Natural killer cell (primary cell): ENCODE data around the gene CCR8. TPM values are rescaled to one million over a fixed set of nuclear protein-coding genes. Genes with fewer than 3 reads are reported as not detected.
"Not testable (repeated sequence)": the region's sequence is repeated elsewhere in the genome, so short reads cannot be mapped to it uniquely, and the experiment has no call there.

ENCODE experiments used
- ATAC-seq, 3 donors: fragments of 150-1000 bp in 2 of 3; fragments of 200-7000 bp in 1 of 3; cut with Tn5 transposase; 1 replicate in 1 of 3; 2 replicates in 2 of 3; pipeline ENCODE4 v1.10.0; 2021; ENCODE audit warnings: mild to moderate bottlenecking in 2 of 3, moderate library complexity in 2 of 3
- DNase-seq, 2 donors: peaks; one replicate each; pipeline versions ENCODE4 v3.0.0 to v3.0.0-alpha.2; 2013 to 2021; ENCODE audit warnings: mixed read lengths in 1 of 2
- H3K27ac ChIP-seq: one replicate; pipeline ENCODE4 v1.5.1; 2013; ENCODE audit warnings: mild to moderate bottlenecking, low read length
- H3K27me3 ChIP-seq: one replicate; pipeline ENCODE4 v1.6.1; 2013; ENCODE audit warnings: low read length; ENCODE audit not compliant: control insufficient read depth, insufficient read depth
- H3K36me3 ChIP-seq: one replicate; pipeline ENCODE4 v1.6.1; 2013; ENCODE audit warnings: low read length; ENCODE audit not compliant: control insufficient read depth, insufficient read depth
- H3K4me1 ChIP-seq: one replicate; pipeline ENCODE4 v1.6.1; 2013; ENCODE audit warnings: low read length; ENCODE audit not compliant: control insufficient read depth, insufficient read depth
- H3K4me3 ChIP-seq: one replicate; pipeline ENCODE4 v1.5.1; 2013; ENCODE audit warnings: low read length
- H3K9me3 ChIP-seq: one replicate; pipeline ENCODE4 v1.6.1; 2013; ENCODE audit warnings: low read length; ENCODE audit not compliant: control insufficient read depth, insufficient read depth
- H3K27ac Mint-ChIP-seq, 2 donors: one replicate each; pipeline ENCODE4 v1.8.0; 2022; ENCODE audit warnings: mild to moderate bottlenecking in 2 of 2, mixed read lengths in 2 of 2, moderate library complexity in 1 of 2
- H3K27me3 Mint-ChIP-seq, 2 donors: one replicate each; pipeline ENCODE4 v1.8.0; 2022; ENCODE audit warnings: low read depth in 2 of 2, mixed read lengths in 2 of 2
- H3K36me3 Mint-ChIP-seq: one replicate; pipeline ENCODE4 v1.8.0; 2022; ENCODE audit warnings: mixed read lengths
- H3K4me1 Mint-ChIP-seq, 2 donors: one replicate each; pipeline ENCODE4 v1.8.0; 2022; ENCODE audit warnings: mixed read lengths in 2 of 2
- H3K4me3 Mint-ChIP-seq: one replicate; pipeline ENCODE4 v1.8.0; 2022; ENCODE audit warnings: mild to moderate bottlenecking, moderate library complexity, mixed read lengths
- H3K9me3 Mint-ChIP-seq, 2 donors: one replicate each; pipeline ENCODE4 v1.8.0; 2022; ENCODE audit warnings: mixed read lengths in 2 of 2
- WGBS: methylation state at CpG from one replicate; pipeline ENCODE4 v1.1.7; 2013; ENCODE audit warnings: missing lambda C conversion rate; ENCODE audit not compliant: insufficient coverage; 5-methylcytosine and 5-hydroxymethylcytosine counted together
- intact Hi-C: fragments of 100-400 bp; cut with micrococcal nuclease; formaldehyde crosslinking; loops from one replicate; pipeline ENCODE4 v1.14.2; 2022
- total RNA-seq, 4 donors: library from RNA; stranded (reverse); fragments of 120-200 nt in 1 of 4; gene quantifications; one replicate each; pipeline versions ENCODE4 v1.2.3 to v1.2.4, GENCODE V29; 2013 to 2022
- TF ChIP-seq, protein P1 (sequence below): fragments of 200-600 bp; IDR thresholded peaks from one replicate; pipeline ENCODE4 v1.8.0; 2022; ENCODE audit warnings: antibody characterized with exemption

Gene CCR8
- total RNA-seq, 3 donors from 2014 or later (not counting 1 experiment from before 2014, with no cell fraction given) = 0.35 TPM; not detected in 2

DNA sequence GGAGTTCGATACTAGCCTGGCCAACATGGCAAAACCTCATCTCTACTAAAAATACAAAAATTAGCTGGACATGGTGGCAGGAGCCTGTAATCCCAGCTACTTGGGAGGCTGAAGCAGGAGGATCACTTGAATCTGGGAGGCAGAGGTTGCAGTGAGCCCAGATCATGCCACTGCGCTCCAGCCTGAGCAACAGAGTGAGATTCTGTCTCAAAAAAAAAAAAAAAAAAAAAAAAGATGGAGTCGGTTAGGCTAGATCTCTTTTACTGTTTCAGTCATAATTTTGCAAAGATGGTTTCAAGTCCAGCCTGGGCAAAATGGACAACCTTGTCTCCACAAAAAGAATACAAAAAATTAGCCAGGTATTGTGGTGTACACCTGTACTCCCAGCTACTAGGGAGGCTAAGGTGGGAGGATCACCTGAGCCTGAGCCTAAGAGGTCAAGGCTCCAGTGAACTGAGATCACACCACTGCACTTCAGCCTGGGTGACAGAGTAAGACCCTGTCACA lies 7.2 kb upstream of the CCR8 start:
- H3K4me3 Mint-ChIP-seq, H3K27me3 Mint-ChIP-seq, H3K36me3 Mint-ChIP-seq, ATAC-seq, H3K4me3 ChIP-seq, H3K27me3 ChIP-seq, H3K27ac Mint-ChIP-seq, H3K27ac ChIP-seq, H3K36me3 ChIP-seq, DNase-seq, intact Hi-C loops, H3K9me3 ChIP-seq, H3K4me1 ChIP-seq, H3K9me3 Mint-ChIP-seq: not testable (repeated sequence)
- peaks cover 13 to 18% of the 10 kb centered on the region in 2 donors for H3K4me1 Mint-ChIP-seq
- 50% methylated on average over 2 of the region's 3 CpGs for WGBS

DNA sequence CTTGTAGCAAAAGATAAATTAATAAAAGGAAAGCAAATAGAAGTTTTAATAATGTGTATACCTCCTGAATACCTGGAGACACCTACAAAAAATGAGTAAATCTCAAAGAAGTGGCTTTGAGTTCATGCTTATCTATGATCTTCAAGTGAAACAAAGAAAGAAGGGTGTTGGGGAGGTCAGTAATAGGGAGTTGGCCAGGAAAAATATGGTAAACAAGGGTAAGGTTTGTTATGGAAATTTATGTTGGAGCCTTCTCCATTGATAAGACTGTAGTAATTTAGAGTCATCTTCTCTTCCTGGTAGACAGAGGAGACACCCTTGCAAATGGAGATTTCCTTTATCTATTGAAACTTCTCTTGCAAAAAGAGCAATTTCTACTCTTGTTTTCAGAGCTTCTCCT lies 6.6 kb upstream of the CCR8 start:
- ATAC-seq = no peak
- Mint-ChIP-seq H3K9me3 (no peaks in the 10 kb centered on the region), H3K36me3 (no peaks in the 10 kb centered on the region), H3K4me3 (no peak overlapping the region), H3K4me1 (peaks cover 15 to 23% of the 10 kb centered on the region in 2 donors), H3K27ac (no peak overlapping the region), H3K27me3 (peaks cover 0 to 2% of the 10 kb centered on the region in 2 donors)
- Histone ChIP-seq H3K36me3 (no peaks in the 10 kb centered on the region), H3K27ac (no peak overlapping the region), H3K4me3 (no peak overlapping the region), H3K27me3 (no peaks in the 10 kb centered on the region), H3K4me1 (peaks cover 12% of the 10 kb centered on the region), H3K9me3 (no peaks in the 10 kb centered on the region)
- intact Hi-C loops = no loop called here
- no peak for DNase-seq
- TF ChIP-seq, protein P1, sequence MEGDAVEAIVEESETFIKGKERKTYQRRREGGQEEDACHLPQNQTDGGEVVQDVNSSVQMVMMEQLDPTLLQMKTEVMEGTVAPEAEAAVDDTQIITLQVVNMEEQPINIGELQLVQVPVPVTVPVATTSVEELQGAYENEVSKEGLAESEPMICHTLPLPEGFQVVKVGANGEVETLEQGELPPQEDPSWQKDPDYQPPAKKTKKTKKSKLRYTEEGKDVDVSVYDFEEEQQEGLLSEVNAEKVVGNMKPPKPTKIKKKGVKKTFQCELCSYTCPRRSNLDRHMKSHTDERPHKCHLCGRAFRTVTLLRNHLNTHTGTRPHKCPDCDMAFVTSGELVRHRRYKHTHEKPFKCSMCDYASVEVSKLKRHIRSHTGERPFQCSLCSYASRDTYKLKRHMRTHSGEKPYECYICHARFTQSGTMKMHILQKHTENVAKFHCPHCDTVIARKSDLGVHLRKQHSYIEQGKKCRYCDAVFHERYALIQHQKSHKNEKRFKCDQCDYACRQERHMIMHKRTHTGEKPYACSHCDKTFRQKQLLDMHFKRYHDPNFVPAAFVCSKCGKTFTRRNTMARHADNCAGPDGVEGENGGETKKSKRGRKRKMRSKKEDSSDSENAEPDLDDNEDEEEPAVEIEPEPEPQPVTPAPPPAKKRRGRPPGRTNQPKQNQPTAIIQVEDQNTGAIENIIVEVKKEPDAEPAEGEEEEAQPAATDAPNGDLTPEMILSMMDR = no peak

DNA sequence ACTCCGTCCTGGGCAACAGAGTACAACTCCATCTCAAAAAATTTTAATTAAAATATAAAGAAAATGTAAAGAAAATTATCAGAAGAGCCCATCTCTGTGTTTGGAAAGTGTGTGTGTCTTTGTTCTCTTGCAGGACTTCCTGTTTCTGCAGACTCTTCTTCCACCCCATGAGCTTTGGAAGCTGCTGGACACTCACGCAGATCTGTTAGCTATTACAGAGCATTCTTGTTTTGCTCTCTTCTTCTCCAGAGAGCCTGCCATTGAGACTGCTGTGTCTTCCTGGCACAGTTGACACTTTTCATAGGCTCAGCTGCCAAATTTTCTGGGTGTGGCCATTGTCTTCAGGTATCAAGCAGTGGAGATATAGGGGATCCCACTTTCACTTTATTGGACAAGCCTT lies 6.0 kb upstream of the CCR8 start:
- TF ChIP-seq, protein P1 = no peak
- H3K36me3 ChIP-seq = no peaks in the 10 kb centered on the region
- Mint-ChIP-seq H3K4me3 (no peak overlapping the region), H3K9me3 (no peaks in the 10 kb centered on the region), H3K27me3 (no peaks in the 10 kb centered on the region), H3K4me1 (peaks cover 15 to 23% of the 10 kb centered on the region in 2 donors), H3K27ac (no peak overlapping the region), H3K36me3 (no peaks in the 10 kb centered on the region)
- no peak overlapping the region for H3K4me3 ChIP-seq
- ATAC-seq = no peak
- H3K27me3 ChIP-seq = no peaks in the 10 kb centered on the region
- WGBS = 65% methylated on average over 1 of the region's 2 CpGs
- no peaks in the 10 kb centered on the region for H3K9me3 ChIP-seq
- intact Hi-C loops = no loop called here
- H3K27ac ChIP-seq = no peak overlapping the region
- H3K4me1 ChIP-seq = peaks cover 12% of the 10 kb centered on the region
- no peak for DNase-seq

DNA sequence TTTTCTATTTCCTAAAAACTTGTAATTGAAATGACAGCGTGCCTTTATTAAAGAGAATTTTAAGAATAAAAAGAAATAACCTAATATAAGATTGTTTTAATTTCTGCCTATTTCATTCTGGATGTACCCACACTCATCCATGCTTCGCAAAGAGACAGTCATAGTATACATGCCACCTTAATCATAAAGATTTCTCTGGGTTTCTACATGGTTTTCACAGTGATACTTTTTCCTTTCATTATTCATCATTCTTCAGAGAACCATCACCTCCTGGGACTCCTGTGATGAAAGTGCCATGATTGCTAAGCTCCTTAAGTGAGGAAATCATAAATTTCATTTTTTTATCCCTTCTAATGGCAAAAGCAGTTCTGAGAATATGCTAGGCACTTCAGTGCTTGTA lies 4.3 kb upstream of the CCR8 start:
- no peaks in the 10 kb centered on the region for H3K27me3 Mint-ChIP-seq
- ATAC-seq = no peak
- Histone ChIP-seq H3K4me3 (no peak overlapping the region), H3K27ac (no peak overlapping the region), H3K4me1 (peaks cover 12% of the 10 kb centered on the region), H3K27me3 (no peaks in the 10 kb centered on the region), H3K9me3 (no peaks in the 10 kb centered on the region), H3K36me3 (no peaks in the 10 kb centered on the region)
- H3K4me3 Mint-ChIP-seq = no peak overlapping the region
- TF ChIP-seq, protein P1 = no peak
- H3K4me1 Mint-ChIP-seq = peaks cover 15 to 23% of the 10 kb centered on the region in 2 donors
- 89% methylated on average over 1 of the region's 2 CpGs for WGBS
- DNase-seq = no peak
- no peaks in the 10 kb centered on the region for H3K9me3 Mint-ChIP-seq
- no peak overlapping the region for H3K27ac Mint-ChIP-seq
- H3K36me3 Mint-ChIP-seq = no peaks in the 10 kb centered on the region
- intact Hi-C loops = no loop called here
